ENCODE measurements around the gene PTGR3. TPM values are rescaled to one million over a fixed set of nuclear protein-coding genes. Genes with fewer than 3 reads are reported as not detected.

Gene PTGR3
- total and polyA plus RNA-seq, 2 donors (not counting 1 experiment from before 2014, with no cell fraction given): 27.5 to 30.2 TPM

- H3K4me1 ChIP-seq (ENCODE audit: control insufficient read depth in 2 of 2, insufficient read depth in 2 of 2, low read length in 2 of 2): peaks cover 11 to 26% of the 10 kb centered on the region in 2 donors
- TF ChIP-seq CTCF (IDR thresholded peaks at IDR 0.05) (no peak), EZH2 (IDR thresholded peaks at IDR 0.05; ENCODE audit: borderline replicate concordance, insufficient read depth, low read depth, low read length, poor library complexity, severe bottlenecking) (no peak)
- intact Hi-C loops (cut with micrococcal nuclease): no loop called here
- H3K9me3 ChIP-seq (ENCODE audit: control extremely low read depth in 1 of 3, control insufficient read depth in 2 of 3, insufficient read depth in 1 of 3, low read length in 2 of 3): peaks cover 0 to 22% (median 9%) of the 10 kb centered on the region in 3 donors
- POLR2A ChIA-PET: no interaction called here
- CTCF ChIA-PET: no interaction called here
- no peak overlapping the region for H3K27ac ChIP-seq (ENCODE audit: low read length in 2 of 2)
- WGBS (ENCODE audit: insufficient coverage): 97% methylated on average over 20 of the region's 20 CpGs
- no peak overlapping the region for H3K4me3 ChIP-seq (ENCODE audit: control extremely low read depth in 1 of 5, extremely low read depth in 1 of 5, insufficient read depth in 1 of 5, low read depth in 2 of 5, low read length in 4 of 5)
- H3K9ac ChIP-seq (ENCODE audit: low read length): no peak overlapping the region
- H3K79me2 ChIP-seq (ENCODE audit: control insufficient read depth, insufficient read depth, low read length): peaks cover 26% of the 10 kb centered on the region
- no peaks in the 10 kb centered on the region for H3K36me3 ChIP-seq (replicated peaks in 1 of 2; ENCODE audit: control extremely low read depth in 1 of 2, control insufficient read depth in 1 of 2, extremely low read depth in 1 of 2, insufficient read depth in 2 of 2, low read length in 1 of 2)
- Mint-ChIP-seq H3K27ac (no peak overlapping the region), H3K9me3 (ENCODE audit: insufficient read depth) (no peaks in the 10 kb centered on the region), H3K27me3 (no peaks in the 10 kb centered on the region), H3K4me1 (peaks cover 32% of the 10 kb centered on the region), H3K4me3 (no peak overlapping the region)
- ATAC-seq (ENCODE audit: low read depth) (no peak), DNase-seq (no peak)
- no peak overlapping the region for H3K4me2 ChIP-seq (replicated peaks; ENCODE audit: low read depth, low read length, poor library complexity, severe bottlenecking)
- H2AFZ ChIP-seq (ENCODE audit: insufficient read depth, low read depth, low read length, poor library complexity, severe bottlenecking): no peak overlapping the region
- no peaks in the 10 kb centered on the region for H4K20me1 ChIP-seq (ENCODE audit: control insufficient read depth, insufficient read depth, low read length, poor library complexity, severe bottlenecking)
- no peaks in the 10 kb centered on the region for H3K27me3 ChIP-seq (replicated peaks in 1 of 4; ENCODE audit: control extremely low read depth in 1 of 4, control insufficient read depth in 3 of 4, insufficient read depth in 4 of 4, low read length in 3 of 4)
These were observed 41.5 kb upstream of the PTGR3 start for GRCh38 chr18:75250471-75250821.

- Mint-ChIP-seq H3K9me3 (ENCODE audit: insufficient read depth) (no peaks in the 10 kb centered on the region), H3K4me3 (no peak overlapping the region), H3K4me1 (peaks cover 32% of the 10 kb centered on the region), H3K27me3 (no peaks in the 10 kb centered on the region), H3K27ac (peak overlapping the region; percentile 43)
- no peak overlapping the region for H3K4me2 ChIP-seq (replicated peaks; ENCODE audit: low read depth, low read length, poor library complexity, severe bottlenecking)
- intact Hi-C loops (cut with micrococcal nuclease): no loop called here
- H3K79me2 ChIP-seq (ENCODE audit: control insufficient read depth, insufficient read depth, low read length): peaks cover 26% of the 10 kb centered on the region
- H3K4me3 ChIP-seq (ENCODE audit: control extremely low read depth in 1 of 5, extremely low read depth in 1 of 5, insufficient read depth in 1 of 5, low read depth in 2 of 5, low read length in 4 of 5): no peak overlapping the region
- no peak overlapping the region for H3K9ac ChIP-seq (ENCODE audit: low read length)
- no peaks in the 10 kb centered on the region for H3K27me3 ChIP-seq (replicated peaks in 1 of 4; ENCODE audit: control extremely low read depth in 1 of 4, control insufficient read depth in 3 of 4, insufficient read depth in 4 of 4, low read length in 3 of 4)
- peak; percentile 56 for DNase-seq
- H2AFZ ChIP-seq (ENCODE audit: insufficient read depth, low read depth, low read length, poor library complexity, severe bottlenecking): no peak overlapping the region
- ATAC-seq (ENCODE audit: low read depth): peak; percentile 34
- POLR2A ChIA-PET: no interaction called here
- H3K4me1 ChIP-seq (ENCODE audit: control insufficient read depth in 2 of 2, insufficient read depth in 2 of 2, low read length in 2 of 2): peaks cover 11 to 26% of the 10 kb centered on the region in 2 donors
- H3K27ac ChIP-seq (ENCODE audit: low read length in 2 of 2): peak overlapping the region; percentile 39 to 69
- 97% methylated on average over 10 of the region's 18 CpGs for WGBS (ENCODE audit: insufficient coverage)
- no peaks in the 10 kb centered on the region for H4K20me1 ChIP-seq (ENCODE audit: control insufficient read depth, insufficient read depth, low read length, poor library complexity, severe bottlenecking)
- H3K36me3 ChIP-seq (replicated peaks in 1 of 2; ENCODE audit: control extremely low read depth in 1 of 2, control insufficient read depth in 1 of 2, extremely low read depth in 1 of 2, insufficient read depth in 2 of 2, low read length in 1 of 2): no peaks in the 10 kb centered on the region
- peaks cover 0 to 22% (median 9%) of the 10 kb centered on the region in 3 donors for H3K9me3 ChIP-seq (ENCODE audit: control extremely low read depth in 1 of 3, control insufficient read depth in 2 of 3, insufficient read depth in 1 of 3, low read length in 2 of 3)
- TF ChIP-seq EZH2 (IDR thresholded peaks at IDR 0.05; ENCODE audit: borderline replicate concordance, insufficient read depth, low read depth, low read length, poor library complexity, severe bottlenecking) (no peak), CTCF (IDR thresholded peaks at IDR 0.05) (no peak)
- CTCF ChIA-PET: no interaction called here
These were observed 40.9 kb upstream of the PTGR3 start for GRCh38 chr18:75249672-75250470.
